Measurements from ENCODE around the gene INPP5D.
"Not testable (repeated sequence)": the region's sequence is repeated elsewhere in the genome, so short reads cannot be mapped to it uniquely, and the experiment has no call there.

The INPP5D gene

DNA sequence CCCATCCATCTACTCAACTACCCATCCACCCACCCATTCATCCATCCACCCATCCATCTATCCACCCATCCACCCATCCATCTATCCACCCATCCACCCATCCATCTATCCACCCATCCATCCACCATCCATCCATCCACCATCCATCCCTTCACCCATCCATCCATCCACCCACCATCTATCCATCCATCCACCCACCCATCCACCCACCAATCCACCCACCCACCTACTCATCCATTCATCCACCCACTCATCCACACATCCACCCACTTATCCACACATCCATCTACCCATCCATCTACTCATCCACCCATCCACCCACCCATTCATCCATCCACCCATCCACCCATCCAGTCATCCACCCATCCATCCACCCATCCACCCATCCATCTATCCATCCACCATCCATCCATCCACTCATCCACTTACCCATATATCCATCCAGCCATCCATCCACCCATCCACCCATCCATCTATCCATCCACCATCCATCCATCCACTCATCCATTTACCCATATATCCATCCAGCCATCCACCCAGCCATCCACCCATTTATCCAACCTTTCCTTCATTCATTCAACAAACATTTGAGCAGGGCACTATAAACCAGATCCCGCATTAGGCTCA lies 45.0 kb upstream of the INPP5D start:
- Histone ChIP-seq H3K4me3 (replicated peaks; ENCODE audit: insufficient read depth, low read length) (no peak overlapping the region), H3K27me3 (ENCODE audit: insufficient read depth, poor library complexity, severe bottlenecking) (no peaks in the 10 kb centered on the region), H3K27ac (replicated peaks) (no peak overlapping the region)
- TF ChIP-seq SPI1 (IDR thresholded peaks at IDR 0.05; ENCODE audit: borderline replicate concordance, low read depth) (no peak), POLR2AphosphoS5 (IDR thresholded peaks at IDR 0.05; ENCODE audit: low read depth) (no peak), GABPA (IDR thresholded peaks at IDR 0.05; ENCODE audit: low read depth) (no peak)
- TF ChIP-seq, protein P1, sequence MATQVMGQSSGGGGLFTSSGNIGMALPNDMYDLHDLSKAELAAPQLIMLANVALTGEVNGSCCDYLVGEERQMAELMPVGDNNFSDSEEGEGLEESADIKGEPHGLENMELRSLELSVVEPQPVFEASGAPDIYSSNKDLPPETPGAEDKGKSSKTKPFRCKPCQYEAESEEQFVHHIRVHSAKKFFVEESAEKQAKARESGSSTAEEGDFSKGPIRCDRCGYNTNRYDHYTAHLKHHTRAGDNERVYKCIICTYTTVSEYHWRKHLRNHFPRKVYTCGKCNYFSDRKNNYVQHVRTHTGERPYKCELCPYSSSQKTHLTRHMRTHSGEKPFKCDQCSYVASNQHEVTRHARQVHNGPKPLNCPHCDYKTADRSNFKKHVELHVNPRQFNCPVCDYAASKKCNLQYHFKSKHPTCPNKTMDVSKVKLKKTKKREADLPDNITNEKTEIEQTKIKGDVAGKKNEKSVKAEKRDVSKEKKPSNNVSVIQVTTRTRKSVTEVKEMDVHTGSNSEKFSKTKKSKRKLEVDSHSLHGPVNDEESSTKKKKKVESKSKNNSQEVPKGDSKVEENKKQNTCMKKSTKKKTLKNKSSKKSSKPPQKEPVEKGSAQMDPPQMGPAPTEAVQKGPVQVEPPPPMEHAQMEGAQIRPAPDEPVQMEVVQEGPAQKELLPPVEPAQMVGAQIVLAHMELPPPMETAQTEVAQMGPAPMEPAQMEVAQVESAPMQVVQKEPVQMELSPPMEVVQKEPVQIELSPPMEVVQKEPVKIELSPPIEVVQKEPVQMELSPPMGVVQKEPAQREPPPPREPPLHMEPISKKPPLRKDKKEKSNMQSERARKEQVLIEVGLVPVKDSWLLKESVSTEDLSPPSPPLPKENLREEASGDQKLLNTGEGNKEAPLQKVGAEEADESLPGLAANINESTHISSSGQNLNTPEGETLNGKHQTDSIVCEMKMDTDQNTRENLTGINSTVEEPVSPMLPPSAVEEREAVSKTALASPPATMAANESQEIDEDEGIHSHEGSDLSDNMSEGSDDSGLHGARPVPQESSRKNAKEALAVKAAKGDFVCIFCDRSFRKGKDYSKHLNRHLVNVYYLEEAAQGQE (IDR thresholded peaks at IDR 0.05; ENCODE audit: insufficient replicate concordance, low read depth), result no peak
- TF ChIP-seq, protein P2, sequence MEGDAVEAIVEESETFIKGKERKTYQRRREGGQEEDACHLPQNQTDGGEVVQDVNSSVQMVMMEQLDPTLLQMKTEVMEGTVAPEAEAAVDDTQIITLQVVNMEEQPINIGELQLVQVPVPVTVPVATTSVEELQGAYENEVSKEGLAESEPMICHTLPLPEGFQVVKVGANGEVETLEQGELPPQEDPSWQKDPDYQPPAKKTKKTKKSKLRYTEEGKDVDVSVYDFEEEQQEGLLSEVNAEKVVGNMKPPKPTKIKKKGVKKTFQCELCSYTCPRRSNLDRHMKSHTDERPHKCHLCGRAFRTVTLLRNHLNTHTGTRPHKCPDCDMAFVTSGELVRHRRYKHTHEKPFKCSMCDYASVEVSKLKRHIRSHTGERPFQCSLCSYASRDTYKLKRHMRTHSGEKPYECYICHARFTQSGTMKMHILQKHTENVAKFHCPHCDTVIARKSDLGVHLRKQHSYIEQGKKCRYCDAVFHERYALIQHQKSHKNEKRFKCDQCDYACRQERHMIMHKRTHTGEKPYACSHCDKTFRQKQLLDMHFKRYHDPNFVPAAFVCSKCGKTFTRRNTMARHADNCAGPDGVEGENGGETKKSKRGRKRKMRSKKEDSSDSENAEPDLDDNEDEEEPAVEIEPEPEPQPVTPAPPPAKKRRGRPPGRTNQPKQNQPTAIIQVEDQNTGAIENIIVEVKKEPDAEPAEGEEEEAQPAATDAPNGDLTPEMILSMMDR (IDR thresholded peaks at IDR 0.05; ENCODE audit: insufficient read depth, low read length), result no peak
- DNase-seq (ENCODE audit: low read depth in 1 of 2, low spot score in 1 of 2), result no peak

DNA sequence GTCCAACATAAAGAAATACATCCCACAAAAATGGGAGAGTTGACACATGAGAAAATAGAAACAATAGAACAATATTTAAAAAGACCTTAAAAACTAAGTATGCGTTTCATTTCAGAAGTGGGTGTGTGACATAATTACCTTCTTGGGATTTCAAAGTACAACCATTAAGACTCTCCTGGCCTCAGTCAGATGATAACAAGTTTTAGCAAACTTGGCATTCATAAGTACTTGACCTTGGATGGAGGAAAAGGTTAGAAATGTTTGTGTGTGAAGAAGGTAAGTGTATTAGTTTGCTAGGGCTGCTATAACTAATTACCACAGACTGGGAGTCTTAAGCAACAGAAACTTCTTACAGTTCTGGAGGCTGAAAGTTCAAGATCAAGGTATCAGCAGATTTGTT lies 42.2 kb upstream of the INPP5D start:
- H3K4me3 ChIP-seq (replicated peaks; ENCODE audit: insufficient read depth, low read length), result no peak overlapping the region
- H3K27me3 ChIP-seq (ENCODE audit: insufficient read depth, poor library complexity, severe bottlenecking), result no peaks in the 10 kb centered on the region
- H3K27ac ChIP-seq (replicated peaks), result no peak overlapping the region
- DNase-seq (ENCODE audit: low read depth in 1 of 2, low spot score in 1 of 2), result no peak
- TF ChIP-seq POLR2AphosphoS5 (IDR thresholded peaks at IDR 0.05; ENCODE audit: low read depth), result no peak
- TF ChIP-seq, protein P1 (IDR thresholded peaks at IDR 0.05; ENCODE audit: insufficient replicate concordance, low read depth), result no peak

DNA sequence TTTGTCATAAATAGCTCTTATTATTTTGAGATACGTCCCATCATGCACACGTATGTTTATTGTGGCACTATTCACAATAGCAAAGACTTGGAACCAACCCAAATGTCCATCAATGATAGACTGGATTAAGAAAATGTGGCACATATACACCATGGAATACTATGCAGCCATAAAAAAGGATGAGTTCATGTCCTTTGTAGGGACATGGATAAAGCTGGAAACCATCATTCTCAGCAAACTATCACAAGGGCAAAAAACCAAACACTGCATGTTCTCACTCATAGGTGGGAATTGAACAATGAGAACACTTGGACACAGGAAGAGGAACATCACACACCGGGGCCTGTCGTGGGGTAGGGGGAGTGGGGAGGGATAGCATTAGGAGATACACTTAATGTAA lies 40.5 kb upstream of the INPP5D start:
- not testable (repeated sequence) for DNase-seq (ENCODE audit: low read depth in 1 of 2, low spot score in 1 of 2); H3K27me3 ChIP-seq (ENCODE audit: insufficient read depth, poor library complexity, severe bottlenecking); H3K4me3 ChIP-seq (replicated peaks; ENCODE audit: insufficient read depth, low read length); H3K27ac ChIP-seq (replicated peaks)

DNA sequence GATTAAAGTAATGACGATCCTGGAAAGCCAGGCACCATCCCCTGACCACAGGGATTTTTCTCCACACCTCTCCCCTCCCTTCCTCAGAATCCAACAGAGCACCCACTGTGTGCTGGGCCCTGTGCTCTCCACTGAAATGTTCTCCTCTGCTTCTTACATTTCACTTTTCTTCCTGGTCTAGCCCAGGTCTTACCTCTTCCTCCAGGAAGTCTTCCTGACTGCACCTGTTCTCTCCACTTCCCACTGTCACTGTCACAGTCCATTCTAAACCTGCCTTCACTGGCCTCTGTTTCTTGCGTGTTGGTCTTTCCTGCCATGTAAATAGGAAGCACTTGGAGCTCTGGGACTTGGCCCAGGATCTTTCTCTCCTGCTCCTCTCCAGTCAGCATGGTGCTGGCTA lies 39.7 kb upstream of the INPP5D start:
- no peak overlapping the region for H3K4me3 ChIP-seq (replicated peaks; ENCODE audit: insufficient read depth, low read length)
- no peak overlapping the region for H3K27ac ChIP-seq (replicated peaks)
- no peaks in the 10 kb centered on the region for H3K27me3 ChIP-seq (ENCODE audit: insufficient read depth, poor library complexity, severe bottlenecking)
- no peak for TF ChIP-seq SPI1 (IDR thresholded peaks at IDR 0.05; ENCODE audit: borderline replicate concordance, low read depth)
- TF ChIP-seq GABPA (IDR thresholded peaks at IDR 0.05; ENCODE audit: low read depth), result no peak
- no peak for DNase-seq (ENCODE audit: low read depth in 1 of 2, low spot score in 1 of 2)

DNA sequence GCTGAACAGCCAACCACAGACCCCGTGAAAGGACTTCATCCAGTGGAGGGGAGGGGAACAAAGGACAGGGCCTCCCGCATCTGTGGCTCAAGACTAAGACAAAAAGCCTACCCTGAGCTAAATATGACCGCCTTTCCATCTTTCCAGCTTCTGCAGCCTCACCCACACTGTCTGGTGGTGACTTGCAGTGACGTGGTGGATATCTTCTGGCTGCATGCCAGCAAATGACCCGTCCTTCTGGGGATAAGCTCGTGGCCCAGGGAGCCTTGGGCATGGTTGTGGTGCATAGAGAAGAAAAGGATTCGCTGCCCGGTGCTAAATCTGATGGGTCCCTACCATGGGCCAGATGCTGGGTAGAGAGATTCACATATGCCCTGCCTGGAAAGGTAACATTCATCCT lies 38.4 kb upstream of the INPP5D start:
- no peak for DNase-seq (ENCODE audit: low read depth in 1 of 2, low spot score in 1 of 2)
- Histone ChIP-seq H3K4me3 (replicated peaks; ENCODE audit: insufficient read depth, low read length) (no peak overlapping the region), H3K27me3 (ENCODE audit: insufficient read depth, poor library complexity, severe bottlenecking) (no peaks in the 10 kb centered on the region), H3K27ac (replicated peaks) (no peak overlapping the region)
- no peak for TF ChIP-seq GABPA (IDR thresholded peaks at IDR 0.05; ENCODE audit: low read depth)
- TF ChIP-seq SPI1 (IDR thresholded peaks at IDR 0.05; ENCODE audit: borderline replicate concordance, low read depth), result no peak
- TF ChIP-seq, protein P2 (IDR thresholded peaks at IDR 0.05; ENCODE audit: insufficient read depth, low read length), result no peak
- no peak for TF ChIP-seq POLR2AphosphoS5 (IDR thresholded peaks at IDR 0.05; ENCODE audit: low read depth)
- TF ChIP-seq, protein P1 (IDR thresholded peaks at IDR 0.05; ENCODE audit: insufficient replicate concordance, low read depth), result no peak

Measured in HL-60 (cell line).